Measurements from ENCODE around the gene PGLYRP2. TPM values are rescaled to one million over a fixed set of nuclear protein-coding genes. Genes with fewer than 3 reads are reported as not detected.

The PGLYRP2 gene
- total and polyA plus RNA-seq, 9 of the 15 experiments (the other 6 are each of a cell fraction or from before 2014, with no cell fraction given) = not detected

DNA sequence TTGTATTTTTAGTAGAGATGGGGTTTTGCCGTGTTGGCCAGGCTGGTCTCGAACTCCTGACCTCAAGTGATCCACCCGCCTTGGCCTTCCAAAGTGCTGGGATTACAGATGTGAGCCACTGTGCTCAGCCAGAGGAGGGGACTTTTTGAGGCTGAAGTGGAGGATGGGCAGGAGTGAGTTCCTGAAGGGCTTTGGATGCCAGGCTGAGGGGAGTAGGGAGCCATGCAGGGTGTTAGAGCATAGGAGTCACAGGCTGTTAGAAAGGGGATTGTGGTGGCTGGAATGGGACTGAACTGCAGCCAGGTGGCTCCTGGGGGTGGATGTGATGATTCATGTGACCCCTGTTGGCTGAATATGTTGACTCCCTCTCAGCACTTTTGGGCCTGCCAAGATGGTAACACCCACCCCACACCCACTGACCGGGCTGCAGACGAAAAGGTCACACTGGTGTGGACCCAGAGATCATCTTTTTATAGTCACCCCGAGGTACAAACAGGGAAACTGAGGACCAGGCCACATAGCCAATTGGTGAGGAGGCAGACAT is 40.2 kb upstream of the PGLYRP2 start (continued):
- peak in 1 of 2 experiments; percentile 42; a peak in 1 of 4 replicates for TF ChIP-seq KDM1A (IDR thresholded peaks at IDR 0.05)
- TF ChIP-seq LARP7 (IDR thresholded peaks at IDR 0.05) = no peak
- TF ChIP-seq HDAC3 (IDR thresholded peaks at IDR 0.05; ENCODE audit: borderline replicate concordance, partially characterized antibody) = no peak
- peak; percentile 48 for TF ChIP-seq ZFP36 (IDR thresholded peaks at IDR 0.05; ENCODE audit: low read depth, low read length, partially characterized antibody)
- TF ChIP-seq ZNF707 (CRISPR knock-in tag; conservative IDR thresholded peaks at IDR 0.05) = no peak
- TF ChIP-seq MED1 (CRISPR knock-in tag; IDR thresholded peaks at IDR 0.05; ENCODE audit: borderline replicate concordance) = no peak
- no peak for TF ChIP-seq FOS (IDR thresholded peaks at IDR 0.05; ENCODE audit: extremely low read depth, insufficient read length)
- no peak for TF ChIP-seq NFXL1 (CRISPR knock-in tag; IDR thresholded peaks at IDR 0.05)
- TF ChIP-seq BCOR (IDR thresholded peaks at IDR 0.05) = peak; percentile 79
- TF ChIP-seq RUNX1 (IDR thresholded peaks at IDR 0.05; ENCODE audit: low read depth) = no peak
- TF ChIP-seq, protein P1, sequence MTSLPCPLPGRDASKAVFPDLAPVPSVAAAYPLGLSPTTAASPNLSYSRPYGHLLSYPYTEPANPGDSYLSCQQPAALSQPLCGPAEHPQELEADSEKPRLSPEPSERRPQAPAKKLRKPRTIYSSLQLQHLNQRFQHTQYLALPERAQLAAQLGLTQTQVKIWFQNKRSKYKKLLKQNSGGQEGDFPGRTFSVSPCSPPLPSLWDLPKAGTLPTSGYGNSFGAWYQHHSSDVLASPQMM (CRISPR knock-in tag; IDR thresholded peaks at IDR 0.05) = no peak

DNA sequence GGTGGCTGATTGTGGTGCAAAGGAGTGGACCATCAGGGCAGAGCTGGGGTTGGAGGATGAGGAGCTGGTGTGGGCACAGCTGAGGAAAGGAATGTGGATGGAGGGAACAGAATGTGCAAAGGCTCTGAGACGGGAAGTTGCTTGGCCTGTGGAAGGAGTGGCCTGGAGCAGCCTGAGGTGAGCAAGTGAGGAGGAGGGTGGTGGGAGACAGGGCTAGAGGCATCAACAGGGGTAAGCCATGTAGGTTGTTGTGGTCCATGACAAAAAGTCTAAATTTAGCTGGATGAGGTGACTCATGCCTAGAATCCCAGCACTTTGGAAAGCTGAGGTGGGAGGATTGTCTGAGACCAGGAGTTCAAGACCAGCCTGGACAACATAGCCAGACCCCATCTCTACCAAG is 38.5 kb upstream of the PGLYRP2 start:
- BruUV-seq (replicated peaks) = no TSS peak
- Histone ChIP-seq H3K4me2 (ENCODE audit: insufficient read depth, low read length) (no peak overlapping the region), H3K4me1 (replicated peaks in 1 of 2; ENCODE audit: control insufficient read depth in 2 of 2, insufficient read depth in 2 of 2, low read length in 2 of 2) (no peaks in the 10 kb centered on the region), H2AFZ (ENCODE audit: low read depth, low read length) (no peak overlapping the region), H3K27me3 (ENCODE audit: control insufficient read depth in 2 of 2, insufficient read depth in 2 of 2, low read length in 2 of 2) (peaks cover 5 to 30% of the 10 kb centered on the region in 2 experiments; a peak in 3 of 5 replicates), H3K9me1 (ENCODE audit: control insufficient read depth, insufficient read depth, low read length) (no peaks in the 10 kb centered on the region), H3K36me3 (ENCODE audit: control insufficient read depth, insufficient read depth, low read length) (no peaks in the 10 kb centered on the region), H3K9ac (ENCODE audit: insufficient read depth in 1 of 2, low read depth in 2 of 2, low read length in 2 of 2) (no peak overlapping the region), H3K27ac (ENCODE audit: extremely low read depth, low read depth, low read length) (no peak overlapping the region), H4K20me1 (replicated peaks; ENCODE audit: control insufficient read depth, insufficient read depth, low read length) (no peaks in the 10 kb centered on the region), H3K4me3 (no peak overlapping the region), H3K79me2 (ENCODE audit: control insufficient read depth, insufficient read depth, low read length) (no peaks in the 10 kb centered on the region), H3K9me3 (replicated peaks; ENCODE audit: control insufficient read depth, insufficient read depth, low read depth, low read length) (peaks cover 3% of the 10 kb centered on the region; the same call in 1 of the 2 replicates)
- no peak for ATAC-seq
- ChIA-PET POLR2A (no interaction called here), CTCF (ENCODE audit: low intra/inter-chr PET ratio) (no interaction called here)
- in situ Hi-C loops (cut with MboI) = no loop called here
- no peak for DNase-seq (ENCODE audit: extremely low read depth in 1 of 4, low spot score in 3 of 4)
- FAIRE-seq = no peak
- 22% methylated on average over 1 of the region's 1 CpG for WGBS (ENCODE audit: insufficient coverage, low coverage, missing lambda C conversion rate)
- intact Hi-C loops (cut with micrococcal nuclease) = no loop called here
- no peak for TF ChIP-seq POLR3A (IDR thresholded peaks at IDR 0.05; ENCODE audit: borderline replicate concordance, extremely low read depth, insufficient read depth, insufficient read length)
- TF ChIP-seq, protein P2, sequence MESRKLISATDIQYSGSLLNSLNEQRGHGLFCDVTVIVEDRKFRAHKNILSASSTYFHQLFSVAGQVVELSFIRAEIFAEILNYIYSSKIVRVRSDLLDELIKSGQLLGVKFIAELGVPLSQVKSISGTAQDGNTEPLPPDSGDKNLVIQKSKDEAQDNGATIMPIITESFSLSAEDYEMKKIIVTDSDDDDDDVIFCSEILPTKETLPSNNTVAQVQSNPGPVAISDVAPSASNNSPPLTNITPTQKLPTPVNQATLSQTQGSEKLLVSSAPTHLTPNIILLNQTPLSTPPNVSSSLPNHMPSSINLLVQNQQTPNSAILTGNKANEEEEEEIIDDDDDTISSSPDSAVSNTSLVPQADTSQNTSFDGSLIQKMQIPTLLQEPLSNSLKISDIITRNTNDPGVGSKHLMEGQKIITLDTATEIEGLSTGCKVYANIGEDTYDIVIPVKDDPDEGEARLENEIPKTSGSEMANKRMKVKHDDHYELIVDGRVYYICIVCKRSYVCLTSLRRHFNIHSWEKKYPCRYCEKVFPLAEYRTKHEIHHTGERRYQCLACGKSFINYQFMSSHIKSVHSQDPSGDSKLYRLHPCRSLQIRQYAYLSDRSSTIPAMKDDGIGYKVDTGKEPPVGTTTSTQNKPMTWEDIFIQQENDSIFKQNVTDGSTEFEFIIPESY (CRISPR knock-in tag; IDR thresholded peaks at IDR 0.05) = no peak
- TF ChIP-seq ZNF3 (CRISPR knock-in tag; IDR thresholded peaks at IDR 0.05) = no peak
- no peak for TF ChIP-seq ZNF384 (IDR thresholded peaks at IDR 0.05; ENCODE audit: low read depth, low read length)
- TF ChIP-seq ARID1B (IDR thresholded peaks at IDR 0.05) = no peak
- no peak for TF ChIP-seq ELK3 (CRISPR knock-in tag; IDR thresholded peaks at IDR 0.05)
- no peak for TF ChIP-seq CCAR2 (IDR thresholded peaks at IDR 0.05; ENCODE audit: low read depth, low read length)
- TF ChIP-seq PRPF4 (IDR thresholded peaks at IDR 0.05; ENCODE audit: insufficient read depth, low read depth, low read length, poor library complexity, severe bottlenecking) = no peak
- TF ChIP-seq KLF16 (IDR thresholded peaks at IDR 0.05) = no peak
- no peak for TF ChIP-seq PHB (CRISPR knock-in tag; IDR thresholded peaks at IDR 0.05)
